ENCODE data around the gene INPP5J. TPM values are rescaled to one million over a fixed set of nuclear protein-coding genes. Genes with fewer than 3 reads are reported as not detected.
"Not testable (repeated sequence)": the region's sequence is repeated elsewhere in the genome, so short reads cannot be mapped to it uniquely, and the experiment has no call there.

INPP5J gene
- total RNA-seq, 2 donors from 2014 or later = 0.29 to 0.37 TPM

DNA sequence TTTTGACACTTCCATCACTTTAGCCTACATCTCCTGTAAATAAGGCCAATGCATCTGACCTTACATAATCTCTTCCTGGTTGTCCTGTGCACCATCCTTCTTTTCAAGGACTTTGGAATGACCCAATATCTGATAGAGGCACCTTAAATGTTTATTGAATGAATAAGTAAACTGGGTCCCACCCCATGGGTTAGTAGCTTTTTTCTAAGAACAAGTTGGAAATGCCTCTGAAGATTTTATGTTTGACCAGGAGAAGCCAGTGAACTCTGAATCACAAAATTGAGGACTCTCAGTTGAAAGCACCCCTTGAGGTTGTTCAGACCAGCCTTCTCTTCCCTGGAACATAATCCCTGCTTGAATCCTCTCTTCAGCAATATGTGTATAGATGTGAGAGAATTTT lies 38.6 kb downstream of the INPP5J start:
- peak overlapping the region; percentile 94 to 97 for H3K4me3 Mint-ChIP-seq
- peak overlapping the region; percentile 38 for H3K27ac Mint-ChIP-seq
- peaks cover 42% of the 10 kb centered on the region for H3K4me1 Mint-ChIP-seq (ENCODE audit: low read depth)
- no peak for DNase-seq
- no peaks in the 10 kb centered on the region for H3K27me3 Mint-ChIP-seq (ENCODE audit: low read depth)
- H3K36me3 Mint-ChIP-seq (ENCODE audit: insufficient read depth in 2 of 2) = peaks cover 3 to 11% of the 10 kb centered on the region in 2 donors
- H3K9me3 Mint-ChIP-seq = no peaks in the 10 kb centered on the region
- ATAC-seq (replicated peaks in 1 of 2) = no peak

DNA sequence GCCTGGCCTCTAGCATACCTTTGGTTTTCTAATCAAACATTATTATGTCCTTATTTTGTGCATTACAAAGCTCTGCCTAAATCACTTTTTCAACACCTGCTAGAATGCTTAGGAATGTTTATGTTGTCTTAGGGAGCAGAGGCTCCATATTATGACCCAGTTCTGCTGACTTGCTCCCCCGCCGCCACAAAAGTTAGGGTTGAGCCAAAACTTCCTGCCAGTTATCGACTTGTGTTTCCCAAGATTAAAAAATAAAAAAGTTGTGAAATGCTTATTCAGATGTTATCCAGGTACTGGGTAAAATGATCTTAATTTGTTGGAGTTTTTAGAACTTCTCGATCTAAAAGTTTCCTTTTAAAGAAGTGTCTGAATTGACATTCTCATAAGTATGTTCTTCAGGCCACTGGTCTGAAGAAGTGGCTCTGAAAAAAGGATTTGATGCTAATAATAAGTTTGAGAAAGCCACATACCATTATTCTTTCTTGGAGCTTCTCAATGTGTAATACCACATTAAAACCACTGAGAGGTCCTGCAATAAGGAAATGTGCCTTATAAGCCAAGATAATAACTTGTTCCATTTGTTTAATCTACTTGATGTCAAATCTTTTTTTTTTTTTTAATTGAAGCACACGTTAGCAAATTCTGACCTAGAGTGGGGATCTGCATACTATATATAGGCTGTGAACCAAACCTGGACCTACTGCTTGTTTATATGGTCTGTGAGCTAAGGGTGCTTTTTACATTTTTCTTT lies 39.4 kb downstream of the INPP5J start:
- Mint-ChIP-seq H3K4me3 (peak overlapping the region; percentile 94 to 97), H3K9me3 (no peaks in the 10 kb centered on the region), H3K27me3 (ENCODE audit: low read depth) (no peaks in the 10 kb centered on the region), H3K27ac (peak overlapping the region; percentile 95), H3K36me3 (ENCODE audit: insufficient read depth in 2 of 2) (peaks cover 3 to 11% of the 10 kb centered on the region in 2 donors), H3K4me1 (ENCODE audit: low read depth) (peaks cover 42% of the 10 kb centered on the region)
- DNase-seq (no peak), ATAC-seq (replicated peaks in 1 of 2) (no peak)

DNA sequence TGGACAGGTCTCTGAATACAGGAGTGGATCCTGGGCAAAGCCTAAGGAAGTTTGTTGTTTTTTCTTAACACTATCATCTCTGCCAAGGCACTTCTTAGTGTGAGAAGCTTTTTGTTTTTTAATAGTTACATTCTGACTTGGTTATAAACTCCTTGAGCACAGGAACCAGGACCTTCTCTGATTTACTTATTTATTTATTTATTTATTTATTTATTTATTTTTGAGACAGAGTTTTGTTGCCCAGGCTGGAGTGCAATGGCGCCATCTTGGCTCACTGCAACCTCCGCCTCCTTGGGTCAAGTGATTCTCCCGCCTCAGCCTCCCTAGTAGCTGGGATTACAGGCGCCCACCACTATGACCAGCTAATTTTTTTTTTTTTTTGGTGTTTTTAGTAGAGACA lies 48.2 kb downstream of the INPP5J start:
- DNase-seq = no peak
- peaks cover 0 to 4% of the 10 kb centered on the region in 2 donors for H3K36me3 Mint-ChIP-seq (ENCODE audit: insufficient read depth in 2 of 2)
- H3K4me3 Mint-ChIP-seq = no peak overlapping the region
- H3K9me3 Mint-ChIP-seq = no peaks in the 10 kb centered on the region
- H3K27ac Mint-ChIP-seq = no peak overlapping the region
- ATAC-seq (replicated peaks in 1 of 2) = no peak
- peaks cover 51% of the 10 kb centered on the region for H3K4me1 Mint-ChIP-seq (ENCODE audit: low read depth)
- no peaks in the 10 kb centered on the region for H3K27me3 Mint-ChIP-seq (ENCODE audit: low read depth)

DNA sequence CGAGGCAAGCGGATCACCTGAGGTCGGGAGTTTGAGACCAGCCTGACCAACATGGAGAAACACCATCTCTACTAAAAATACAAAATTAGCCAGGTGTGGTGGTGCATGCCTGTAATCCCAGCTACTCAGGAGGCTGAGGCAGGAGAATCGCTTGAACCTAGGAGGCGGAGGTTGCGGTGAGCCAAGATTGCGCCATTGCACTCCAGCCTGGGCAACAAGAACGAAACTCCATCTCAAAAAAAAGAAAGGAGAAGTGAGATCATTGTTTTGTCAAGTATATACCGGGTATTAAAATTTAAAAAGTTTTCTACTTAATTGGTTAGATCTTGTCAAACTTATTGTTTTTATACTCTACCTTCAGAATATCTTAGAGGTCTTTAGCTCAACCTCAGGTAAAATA lies 49.0 kb downstream of the INPP5J start:
- H3K4me1 Mint-ChIP-seq (ENCODE audit: low read depth) = peaks cover 51% of the 10 kb centered on the region
- H3K9me3 Mint-ChIP-seq; H3K4me3 Mint-ChIP-seq; H3K27ac Mint-ChIP-seq; ATAC-seq (replicated peaks in 1 of 2); H3K27me3 Mint-ChIP-seq (ENCODE audit: low read depth); DNase-seq; H3K36me3 Mint-ChIP-seq (ENCODE audit: insufficient read depth in 2 of 2): not testable (repeated sequence)

DNA sequence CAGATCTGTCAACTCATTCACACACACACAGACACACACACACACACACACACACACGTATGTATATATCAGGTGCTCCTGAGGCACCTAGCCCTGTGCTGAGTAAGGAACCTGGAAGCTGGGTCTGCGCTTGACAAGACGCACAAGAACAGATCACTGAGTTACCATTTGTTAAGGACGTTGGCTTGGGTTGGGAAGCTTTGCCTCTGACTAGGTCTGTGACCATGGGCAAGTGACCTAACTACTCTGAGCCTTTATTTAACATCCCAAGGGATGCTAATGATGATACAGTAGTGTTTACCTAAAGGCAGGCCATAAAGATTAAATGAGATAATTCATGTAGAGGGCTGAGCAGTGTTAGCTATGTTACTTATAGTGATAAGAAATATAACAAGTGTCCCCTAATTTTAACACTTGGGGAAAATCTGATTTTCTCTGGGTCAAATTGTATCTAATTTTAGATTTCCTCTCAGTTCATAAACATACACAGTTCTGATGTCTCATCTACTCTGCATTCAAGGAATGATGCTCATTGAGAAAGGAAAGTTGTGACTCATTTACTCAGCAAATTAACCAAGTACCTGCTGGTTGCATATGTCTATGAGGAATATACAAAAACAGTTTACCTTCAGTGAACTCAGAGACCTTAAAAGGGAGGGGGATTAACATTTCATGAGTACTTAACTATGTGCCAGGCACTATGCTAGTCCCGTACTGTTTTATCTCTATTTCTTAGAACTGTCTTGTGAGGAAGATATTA lies 50.8 kb downstream of the INPP5J start:
- Mint-ChIP-seq H3K4me1 (ENCODE audit: low read depth) (peaks cover 41% of the 10 kb centered on the region), H3K27me3 (ENCODE audit: low read depth) (no peaks in the 10 kb centered on the region), H3K27ac (peak overlapping the region; percentile 87), H3K9me3 (no peaks in the 10 kb centered on the region), H3K36me3 (ENCODE audit: insufficient read depth in 2 of 2) (peaks cover 0 to 5% of the 10 kb centered on the region in 2 donors), H3K4me3 (peak overlapping the region; percentile 34 to 55)
- DNase-seq (no peak), ATAC-seq (replicated peaks in 1 of 2) (peak; percentile 91 to 94)

DNA sequence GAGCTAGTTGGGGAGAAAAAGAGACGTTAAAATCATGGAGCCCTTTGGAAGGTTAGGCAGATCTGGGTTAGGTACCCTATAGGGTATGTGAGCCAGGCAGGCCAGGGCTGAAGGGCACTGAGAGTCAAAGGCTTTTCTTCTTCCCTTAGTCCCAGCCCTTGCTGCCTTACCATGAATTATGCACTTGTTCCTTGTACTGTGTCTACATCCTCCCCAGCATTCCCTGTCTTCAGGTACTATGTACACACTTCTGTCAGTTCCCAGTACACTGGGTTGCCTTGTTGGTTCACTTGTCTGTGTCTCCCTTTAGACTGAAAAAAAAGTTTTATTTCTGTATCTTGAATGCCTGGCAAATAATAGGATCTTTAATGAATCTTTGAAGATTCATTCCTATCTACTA lies 54.2 kb downstream of the INPP5J start:
- H3K4me3 Mint-ChIP-seq = no peak overlapping the region
- no peaks in the 10 kb centered on the region for H3K9me3 Mint-ChIP-seq
- no peak overlapping the region for H3K27ac Mint-ChIP-seq
- peaks cover 4 to 7% of the 10 kb centered on the region in 2 donors for H3K36me3 Mint-ChIP-seq (ENCODE audit: insufficient read depth in 2 of 2)
- ATAC-seq (replicated peaks in 1 of 2) (no peak), DNase-seq (no peak)
- peaks cover 33% of the 10 kb centered on the region for H3K4me1 Mint-ChIP-seq (ENCODE audit: low read depth)
- no peaks in the 10 kb centered on the region for H3K27me3 Mint-ChIP-seq (ENCODE audit: low read depth)

DNA sequence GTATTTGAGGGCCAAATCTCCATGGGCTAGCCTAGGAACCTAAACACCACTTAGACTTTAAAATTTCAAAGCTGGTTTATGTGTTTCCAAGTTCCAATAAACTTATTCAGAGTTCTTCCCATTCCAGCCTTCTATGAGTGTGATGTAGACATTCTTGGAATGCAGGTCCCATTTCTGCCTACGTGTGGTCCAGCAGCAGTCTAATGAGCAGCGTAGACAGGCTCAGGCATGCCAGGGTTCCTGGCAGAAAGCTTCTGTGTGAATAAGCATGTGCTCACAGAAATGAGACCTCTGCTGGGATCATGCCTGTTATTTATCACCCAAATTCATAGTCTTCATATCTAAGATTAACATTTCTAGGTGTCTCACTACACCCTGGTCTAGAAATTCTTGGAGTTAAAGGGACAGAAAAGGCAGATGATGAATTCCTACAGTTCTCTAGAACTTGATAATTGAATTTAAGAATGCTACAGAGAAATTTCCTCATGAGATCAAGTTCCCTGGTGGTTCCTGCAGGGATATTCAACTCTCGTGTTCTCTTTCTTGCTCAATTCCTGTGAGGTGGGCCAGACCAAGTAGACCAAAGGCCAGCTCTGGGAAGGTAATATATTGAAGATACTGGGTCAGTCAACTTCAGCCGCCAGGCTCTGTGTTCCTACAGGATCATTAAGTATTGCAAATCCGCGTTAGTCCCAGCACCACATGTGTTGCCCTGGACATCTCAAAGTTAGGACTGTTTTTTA lies 54.8 kb downstream of the INPP5J start:
- Mint-ChIP-seq H3K27ac (no peak overlapping the region), H3K4me1 (ENCODE audit: low read depth) (peaks cover 27% of the 10 kb centered on the region), H3K4me3 (no peak overlapping the region), H3K9me3 (no peaks in the 10 kb centered on the region), H3K27me3 (ENCODE audit: low read depth) (no peaks in the 10 kb centered on the region), H3K36me3 (ENCODE audit: insufficient read depth in 2 of 2) (peaks cover 4 to 7% of the 10 kb centered on the region in 2 donors)
- DNase-seq (no peak), ATAC-seq (replicated peaks in 1 of 2) (no peak)

DNA sequence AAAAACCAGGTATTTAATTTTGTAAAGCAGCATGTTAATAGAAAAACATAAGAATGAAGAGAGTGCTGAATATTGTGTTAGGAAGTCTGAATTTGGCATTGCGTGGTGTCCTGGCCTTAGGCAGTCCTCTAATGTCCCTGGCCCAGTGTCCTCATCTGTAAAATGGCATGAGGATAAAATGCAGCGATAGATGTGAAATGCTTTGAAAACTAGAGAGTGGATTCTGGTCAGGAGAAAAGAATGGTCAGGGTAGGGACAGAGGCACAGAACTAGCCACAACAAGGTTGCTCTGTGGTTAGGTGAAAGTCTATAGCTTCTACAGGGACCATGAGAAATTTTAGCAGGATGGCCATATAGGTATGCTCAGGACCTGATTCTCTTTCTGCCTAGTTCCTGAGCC lies 56.1 kb downstream of the INPP5J start:
- no peak overlapping the region for H3K27ac Mint-ChIP-seq
- H3K4me3 Mint-ChIP-seq = no peak overlapping the region
- DNase-seq = no peak
- no peaks in the 10 kb centered on the region for H3K27me3 Mint-ChIP-seq (ENCODE audit: low read depth)
- H3K9me3 Mint-ChIP-seq = no peaks in the 10 kb centered on the region
- peaks cover 14% of the 10 kb centered on the region for H3K4me1 Mint-ChIP-seq (ENCODE audit: low read depth)
- peaks cover 4 to 7% of the 10 kb centered on the region in 2 donors for H3K36me3 Mint-ChIP-seq (ENCODE audit: insufficient read depth in 2 of 2)
- no peak for ATAC-seq (replicated peaks in 1 of 2)

DNA sequence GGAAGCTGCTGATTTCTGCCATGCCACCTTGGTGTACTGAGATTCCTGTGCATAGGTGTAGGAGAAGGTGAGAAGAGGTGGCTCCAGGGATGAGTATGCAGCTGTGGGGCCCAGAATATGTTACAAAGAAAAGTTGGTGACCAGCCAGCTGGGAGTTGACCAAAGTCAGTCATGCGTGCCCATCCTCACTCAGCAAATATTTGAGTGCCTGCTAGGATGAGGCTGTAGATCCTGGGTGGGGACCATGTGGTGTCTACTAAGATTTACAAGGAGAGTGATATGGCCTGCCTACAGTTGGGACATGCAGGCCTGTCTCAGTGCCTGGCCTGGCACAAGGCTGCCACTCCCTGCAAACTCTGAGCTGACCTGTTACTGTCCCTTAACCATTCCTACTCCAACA lies 56.6 kb downstream of the INPP5J start:
- H3K4me1 Mint-ChIP-seq (ENCODE audit: low read depth) = peaks cover 10% of the 10 kb centered on the region
- H3K9me3 Mint-ChIP-seq = no peaks in the 10 kb centered on the region
- ATAC-seq (replicated peaks in 1 of 2) (peak in 1 of 2 donors; percentile 17), DNase-seq (no peak)
- no peaks in the 10 kb centered on the region for H3K27me3 Mint-ChIP-seq (ENCODE audit: low read depth)
- peaks cover 4 to 8% of the 10 kb centered on the region in 2 donors for H3K36me3 Mint-ChIP-seq (ENCODE audit: insufficient read depth in 2 of 2)
- H3K27ac Mint-ChIP-seq = no peak overlapping the region
- H3K4me3 Mint-ChIP-seq = no peak overlapping the region

DNA sequence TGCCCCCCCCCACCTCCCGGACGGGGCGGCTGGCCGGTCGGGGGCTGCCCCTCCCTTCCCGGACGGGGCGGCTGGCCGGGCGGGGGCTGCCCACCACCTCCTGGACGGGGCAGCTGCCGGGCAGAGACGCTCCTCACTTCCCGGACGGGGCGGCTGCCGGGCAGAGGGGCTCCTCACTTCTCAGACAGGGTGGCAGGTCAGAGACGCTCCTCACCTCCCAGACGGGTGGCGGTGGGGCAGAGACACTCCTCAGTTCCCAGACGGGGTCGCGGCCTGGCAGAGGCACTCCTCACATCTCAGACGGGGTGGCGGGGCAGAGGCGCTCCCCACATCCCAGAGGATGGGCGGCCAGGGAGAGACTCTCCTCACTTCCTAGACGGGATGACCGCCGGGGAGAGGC lies 61.2 kb downstream of the INPP5J start:
- DNase-seq (no peak), ATAC-seq (replicated peaks in 1 of 2) (no peak)
- H3K36me3 Mint-ChIP-seq (ENCODE audit: insufficient read depth in 2 of 2) = peaks cover 7% of the 10 kb centered on the region in 2 donors
- H3K9me3 Mint-ChIP-seq = no peaks in the 10 kb centered on the region
- no peak overlapping the region for H3K27ac Mint-ChIP-seq
- H3K27me3 Mint-ChIP-seq (ENCODE audit: low read depth) = no peaks in the 10 kb centered on the region
- peaks cover 4% of the 10 kb centered on the region for H3K4me1 Mint-ChIP-seq (ENCODE audit: low read depth)
- H3K4me3 Mint-ChIP-seq = no peak overlapping the region

Other genes with a start within 250 kb of the INPP5J start
- 10 to 100 TPM; 27.2 to 42.0 TPM for gene MORC2, start 154.2 kb upstream of the INPP5J start, total RNA-seq
- 10 to 100 TPM; 64.2 to 86.7 TPM for gene TUG1, start 153.7 kb upstream of the INPP5J start, total RNA-seq
- gene SMTN, start 41.6 kb upstream of the INPP5J start, total RNA-seq = 10 to 100 TPM; 33.1 to 40.2 TPM
- gene SELENOM, start 15.4 kb upstream of the INPP5J start, total RNA-seq = 10 to 100 TPM in 1 of 2 donors, 1 to 10 TPM in 1; 6.8 to 13.5 TPM
- gene PLA2G3, start 17.5 kb downstream of the INPP5J start, total RNA-seq = not detected
- 10 to 100 TPM; 26.9 to 27.8 TPM for gene RNF185, start 37.2 kb downstream of the INPP5J start, total RNA-seq
- gene LIMK2, start 89.3 kb downstream of the INPP5J start, total RNA-seq = 10 to 100 TPM; 36.2 to 37.0 TPM
- 10 to 100 TPM; 34.1 to 39.5 TPM for gene PIK3IP1, start 169.5 kb downstream of the INPP5J start, total RNA-seq
- gene PATZ1, start 223.4 kb downstream of the INPP5J start, total RNA-seq = 10 to 100 TPM; 22.9 to 26.4 TPM